GOT3 (cell line): Measurements from ENCODE around the gene RLF.

Experiments used
- DNase-seq: peaks from one replicate; lab custom pipeline; 2025; ENCODE audit warnings: mixed read lengths; lab: John Stamatoyannopoulos, UW

Gene RLF

GRCh38 chr1:40273547-40274166 is 112.5 kb downstream of the RLF start:
- DNase-seq = no peak

DNA sequence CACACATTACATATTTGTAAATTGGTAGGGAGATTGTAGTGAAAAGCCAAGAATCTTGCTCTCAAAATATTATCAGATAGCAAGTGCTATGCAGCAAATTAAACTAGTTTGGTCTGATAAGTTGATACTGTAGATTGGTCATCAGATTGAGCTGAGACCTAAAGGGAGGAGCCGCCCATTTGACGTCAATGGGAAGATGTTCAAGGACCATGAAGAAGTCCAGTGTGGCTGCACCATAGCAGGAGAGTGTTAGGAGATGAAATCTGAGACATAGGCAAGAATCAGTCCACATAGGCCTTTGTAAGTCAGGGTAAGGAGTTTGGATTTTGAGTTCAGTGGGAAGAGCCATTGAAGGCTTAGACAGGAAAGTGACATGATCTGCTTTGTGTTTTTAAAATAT is 113.1 kb downstream of the RLF start:
- no peak for DNase-seq

- no peak for DNase-seq
Observed at GRCh38 chr1:40276122-40276521, 114.9 kb downstream of the RLF start.

DNA sequence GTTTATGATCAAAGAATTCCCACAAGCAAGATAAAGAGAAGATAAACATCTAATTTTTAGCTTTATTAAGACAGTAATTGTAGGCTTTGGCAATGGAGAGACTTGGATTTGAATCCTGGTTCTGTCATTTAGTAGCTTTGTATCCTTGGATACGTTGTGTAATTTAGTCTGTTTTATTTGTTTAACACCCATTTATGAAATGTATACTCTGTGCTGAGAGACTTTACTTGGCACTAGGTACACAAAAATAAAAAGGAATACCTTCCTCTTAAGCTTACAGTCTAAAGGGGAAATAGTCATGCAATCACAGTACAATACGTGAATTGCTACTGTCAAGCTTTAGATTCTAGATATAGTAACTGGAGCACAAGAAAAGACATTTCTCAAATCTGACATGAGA is 120.7 kb downstream of the RLF start:
- DNase-seq = no peak
